Left lobe of liver (tissue), 2 donors: Measurements from ENCODE around the gene BAIAP2. TPM values are rescaled to one million over a fixed set of nuclear protein-coding genes. Genes with fewer than 3 reads are reported as not detected.

Source experiments
- ATAC-seq: fragments of 200-7000 bp; cut with Tn5 transposase; one replicate; pipeline ENCODE4 v1.9.1; 2020; ENCODE audit warnings: mild to moderate bottlenecking, moderate library complexity
- DNase-seq: peaks from one replicate; pipeline ENCODE4 v3.0.0-alpha.2; 2020; ENCODE audit warnings: low spot score
- total RNA-seq: library from RNA; stranded (reverse); gene quantifications from one replicate; pipeline ENCODE4 v1.2.1, GENCODE V29; 2021
- donor health status: DM: no; HTN: no; CAD: no; lungs with moderate emphysema.
- donor health status: DM: no; HTN: yes; CAD: no.

The BAIAP2 gene
- total RNA-seq, 1 donor from 2014 or later = 101 TPM

DNA sequence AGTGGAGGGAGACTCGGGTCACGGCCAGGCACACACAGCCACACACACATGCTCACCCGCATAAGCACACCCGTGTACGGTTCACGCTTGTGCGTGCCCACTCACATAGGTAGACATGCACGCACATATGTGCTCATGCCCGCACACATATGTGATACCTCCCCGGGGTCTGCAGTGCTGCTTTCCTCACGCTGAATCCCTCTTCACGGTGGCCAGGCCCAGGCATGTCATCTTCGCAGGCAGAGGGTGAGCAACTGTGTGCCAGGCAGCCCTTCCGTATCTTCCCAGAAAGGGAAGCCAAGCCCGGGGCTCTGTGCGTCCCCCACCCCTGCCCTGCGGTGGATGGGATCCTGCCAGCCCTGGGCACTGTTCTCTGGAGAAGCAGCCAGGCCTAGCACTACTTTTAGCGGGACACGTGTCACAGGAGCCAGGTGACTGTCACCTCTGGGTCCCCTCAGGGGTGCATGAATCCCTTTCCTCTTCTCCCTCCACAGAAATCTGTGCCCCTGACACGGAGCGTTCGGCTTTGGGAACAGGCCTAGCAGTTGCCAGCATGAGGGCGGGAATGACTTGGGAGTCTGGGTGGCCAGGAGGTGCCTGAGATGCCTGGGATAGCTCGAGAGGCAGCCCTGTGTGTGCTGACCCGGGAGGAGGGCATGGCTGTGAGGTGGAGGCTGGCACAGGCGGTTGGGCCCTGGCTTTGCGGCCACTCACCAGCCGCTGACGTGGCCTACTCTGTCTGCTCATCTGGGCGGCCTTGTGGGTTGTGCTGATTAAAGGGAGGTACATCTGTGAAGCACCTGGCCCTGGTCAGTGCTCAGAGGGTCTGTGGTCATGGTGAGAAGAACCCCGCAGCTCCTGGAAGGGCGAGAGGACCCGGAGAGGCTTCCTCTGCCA is 47.5 kb downstream of the BAIAP2 start:
- ATAC-seq (peak; percentile 63), DNase-seq (peak; percentile 89)

DNA sequence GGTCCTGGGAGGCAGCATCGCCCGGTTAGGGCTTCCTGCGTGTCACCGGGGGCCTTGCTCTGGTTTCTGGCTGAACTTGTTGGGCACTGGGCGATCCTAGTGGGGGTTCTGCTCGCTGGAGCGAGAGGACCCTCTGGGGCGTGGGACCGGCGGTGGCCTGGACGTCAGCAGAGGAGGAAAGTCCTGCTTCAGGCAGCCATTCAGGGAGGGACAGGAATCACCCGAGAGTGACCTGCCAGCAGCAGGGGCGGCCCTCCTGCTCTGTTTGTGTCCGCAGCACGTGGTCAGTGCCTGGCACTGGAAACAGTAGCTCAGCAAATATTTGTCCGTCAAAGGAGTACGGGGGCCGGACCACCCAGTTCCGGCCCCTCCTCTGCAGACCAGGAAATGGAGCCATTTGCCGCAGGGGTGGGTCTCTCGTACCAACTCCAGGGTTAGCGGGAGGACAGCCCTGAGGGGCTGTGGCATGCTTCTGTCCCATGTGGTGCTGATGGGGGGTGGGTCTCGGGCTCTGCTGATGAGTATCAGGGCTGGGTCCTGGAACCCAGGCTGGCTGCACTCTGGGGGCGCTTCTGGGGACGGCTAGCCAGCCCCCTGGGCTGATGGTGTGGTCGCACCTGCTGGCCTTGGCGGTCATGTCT is 48.3 kb downstream of the BAIAP2 start:
- ATAC-seq = peak; percentile 68

DNA sequence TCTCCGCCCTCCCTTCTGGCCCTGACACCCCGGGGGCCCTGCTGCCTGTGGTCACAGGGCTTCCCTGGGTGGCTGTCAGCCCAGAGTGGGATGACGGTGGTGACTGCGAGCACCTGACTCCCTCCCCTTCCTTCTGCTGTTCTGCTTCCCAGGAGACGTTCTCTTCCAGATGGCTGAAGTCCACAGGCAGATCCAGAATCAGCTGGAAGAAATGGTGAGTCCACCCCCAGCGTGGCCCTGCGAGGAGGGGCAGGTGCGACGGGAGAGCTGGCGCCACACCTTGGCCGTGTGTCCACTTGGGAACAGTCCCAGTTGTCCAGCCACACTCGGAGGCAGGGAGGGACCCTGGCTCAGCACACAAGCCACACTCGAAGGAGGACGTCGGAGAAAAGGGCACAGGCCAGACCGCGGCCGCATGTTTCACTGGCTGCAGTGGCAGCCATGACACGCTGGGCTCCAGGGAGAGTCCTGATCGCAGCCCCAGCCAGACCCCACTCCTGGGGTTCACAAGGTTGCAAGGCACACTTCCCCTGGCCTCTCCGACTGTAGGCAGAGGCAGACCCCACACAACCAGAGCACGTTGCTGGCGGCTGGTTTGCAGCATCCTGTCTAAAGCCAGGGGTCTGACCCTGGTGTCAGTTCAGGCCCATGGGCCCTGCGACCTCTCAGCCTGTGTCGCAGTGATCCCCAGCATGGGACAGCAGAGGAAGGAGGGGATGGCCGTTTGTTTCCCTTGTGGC is 49.9 kb downstream of the BAIAP2 start:
- peak; percentile 60 for ATAC-seq
- peak; percentile 95 for DNase-seq

More for the DNA sequence above, 48.3 kb downstream of the BAIAP2 start:
- DNase-seq = peak; percentile 96

DNA sequence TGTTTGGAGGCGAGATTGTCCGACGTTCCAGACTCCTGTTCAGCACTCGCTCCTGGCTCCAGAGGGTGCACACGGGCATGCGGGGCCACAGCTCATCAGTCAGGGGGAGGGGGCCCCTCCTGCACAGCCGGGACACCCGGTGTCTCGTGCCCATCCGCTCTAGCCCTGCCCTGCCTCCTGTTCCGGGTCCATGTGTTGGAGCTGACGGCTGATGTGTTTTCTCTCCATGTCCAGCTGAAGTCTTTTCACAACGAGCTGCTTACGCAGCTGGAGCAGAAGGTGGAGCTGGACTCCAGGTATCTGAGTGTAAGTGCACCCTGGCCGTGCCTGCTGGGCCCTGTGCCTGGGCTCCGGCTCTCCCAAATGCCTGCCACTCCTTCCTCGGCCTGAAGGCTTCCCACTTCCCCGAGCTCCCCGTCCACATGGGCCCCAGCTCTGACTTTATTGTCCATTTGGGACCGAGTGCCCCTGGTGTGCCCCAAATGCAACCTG is 50.5 kb downstream of the BAIAP2 start:
- no peak for ATAC-seq
- no peak for DNase-seq

DNA sequence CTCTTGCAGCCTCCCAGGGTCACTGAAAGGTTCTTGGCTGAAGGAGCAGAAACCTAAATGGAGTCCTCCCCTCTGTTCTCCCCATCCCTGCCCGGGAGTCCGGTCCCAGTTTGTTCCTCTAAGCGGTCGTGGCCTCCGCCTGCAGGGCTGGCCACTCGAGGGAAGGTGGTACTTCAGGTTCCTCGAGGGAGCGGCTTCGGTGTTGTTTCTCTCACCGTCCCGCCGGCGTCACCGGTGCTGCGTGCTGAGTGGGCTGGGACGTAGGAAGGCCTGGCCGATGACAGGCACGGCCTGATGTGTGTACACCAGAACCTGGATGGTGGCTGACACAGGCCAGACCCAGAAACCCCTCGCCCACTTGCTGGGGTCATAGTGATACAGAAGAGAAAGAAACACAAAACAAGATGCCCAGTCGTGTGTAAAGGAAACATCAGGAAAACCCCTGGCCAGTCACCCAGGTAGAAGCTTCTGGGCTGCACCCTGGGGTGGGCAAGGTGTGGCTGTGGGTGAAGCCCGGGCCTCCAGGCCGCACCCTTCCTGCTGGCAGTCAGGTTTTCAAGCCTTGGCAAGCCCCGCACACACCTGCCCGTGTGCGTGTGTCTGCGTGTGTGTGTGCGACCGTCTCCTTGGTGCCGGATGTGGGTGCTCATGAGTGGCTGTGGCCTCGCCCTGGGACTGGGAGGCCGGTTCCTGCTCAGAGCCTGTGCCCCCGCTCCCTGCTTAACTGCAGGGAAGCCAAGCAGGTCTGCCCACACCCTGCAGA is 52.0 kb downstream of the BAIAP2 start:
- ATAC-seq = no peak
- DNase-seq = no peak

DNA sequence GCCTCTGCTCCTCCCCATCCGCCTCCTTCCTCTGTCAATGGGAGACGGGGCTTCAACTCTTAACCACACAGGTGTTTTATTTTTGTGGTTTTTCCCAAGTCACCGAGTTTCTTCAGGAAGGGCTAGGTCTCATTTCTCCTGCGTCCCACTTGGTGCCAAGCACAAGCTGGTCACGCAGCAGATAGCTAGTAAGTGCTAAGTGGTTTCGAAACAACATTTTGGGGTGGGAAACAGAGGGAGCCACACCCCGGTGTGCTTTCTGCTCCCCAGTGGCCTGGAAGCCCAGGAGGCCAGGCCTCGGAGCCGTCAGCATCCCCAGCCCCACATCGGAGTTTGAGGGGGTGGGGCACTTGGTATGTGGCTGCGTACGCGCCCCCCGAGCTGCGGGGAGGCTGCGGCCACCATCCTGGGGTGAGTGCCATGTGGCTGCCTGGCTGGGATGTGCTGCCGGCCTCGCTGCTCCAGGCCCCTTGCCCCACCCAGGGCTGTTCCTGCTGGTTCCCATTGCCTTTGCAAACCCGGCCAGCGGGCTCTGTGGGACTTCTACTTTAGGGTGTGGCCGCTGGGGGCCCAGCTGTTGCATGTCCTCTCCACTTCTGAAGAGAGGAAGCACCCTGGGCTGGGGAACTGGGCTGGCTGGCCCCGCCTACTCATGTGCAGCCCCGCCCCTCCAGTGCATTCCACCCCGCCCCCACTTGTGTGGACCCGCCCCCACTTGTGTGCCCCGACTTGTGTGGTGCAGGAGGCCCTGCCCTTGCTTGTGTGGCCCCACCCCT is 55.6 kb downstream of the BAIAP2 start:
- ATAC-seq = peak; percentile 36
- DNase-seq = no peak

DNA sequence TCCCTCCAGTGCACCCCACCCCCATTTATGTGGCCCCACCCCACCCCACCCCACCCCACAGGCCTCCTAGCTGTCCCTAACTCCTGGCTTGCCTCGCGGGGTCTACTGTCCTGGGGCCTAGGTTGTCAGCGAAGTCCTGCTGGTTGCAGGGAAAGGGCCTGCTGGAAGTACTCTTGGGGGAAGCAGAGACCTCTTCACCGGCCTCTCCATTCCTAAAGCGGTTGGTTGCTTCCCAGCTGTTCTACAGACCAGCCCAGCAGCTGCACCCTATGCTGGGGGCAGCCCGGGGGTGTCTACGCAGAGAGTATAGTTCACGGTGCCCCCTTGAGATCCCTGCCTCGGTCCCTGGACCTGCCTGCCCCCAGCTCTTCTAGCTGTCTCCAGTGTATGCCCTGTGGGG is 56.2 kb downstream of the BAIAP2 start:
- ATAC-seq = no peak
- DNase-seq = no peak

DNA sequence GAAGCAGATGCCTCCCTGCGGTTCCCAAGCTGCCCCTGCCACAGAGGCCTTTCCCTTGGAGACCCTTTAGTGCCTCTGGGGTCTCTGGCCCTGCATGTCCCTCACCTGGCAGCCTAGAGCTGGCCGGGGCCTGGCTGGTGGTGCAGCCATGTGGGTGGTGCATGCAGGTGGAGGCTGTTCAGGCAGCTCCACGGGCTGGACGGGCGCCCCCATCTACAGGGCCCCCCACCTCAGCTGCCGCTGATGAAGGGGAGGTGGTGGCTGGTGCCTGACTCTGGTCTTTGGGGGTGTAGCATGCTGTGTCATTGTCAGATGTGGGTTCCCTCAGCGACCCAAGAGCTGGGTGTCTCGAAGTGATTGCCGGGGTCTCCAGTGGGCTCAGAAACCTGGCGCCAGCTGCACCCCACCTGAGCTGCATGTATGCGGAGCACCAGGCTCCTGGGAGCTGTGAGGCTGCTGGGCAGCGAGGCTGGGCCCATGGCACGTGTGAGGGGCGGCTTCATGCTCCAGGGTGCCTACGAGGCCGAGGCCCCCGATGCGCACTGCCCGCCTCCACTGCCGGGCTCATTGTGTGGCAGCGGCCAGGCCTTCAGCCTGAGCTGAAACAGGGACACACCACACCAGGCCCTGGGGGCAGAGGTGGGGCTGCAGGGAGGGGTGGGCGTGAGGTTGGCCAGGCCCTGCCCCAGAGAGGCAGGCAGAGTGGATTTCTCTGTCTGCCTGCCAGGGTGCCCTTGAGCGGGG is 57.0 kb downstream of the BAIAP2 start:
- no peak for DNase-seq
- no peak for ATAC-seq

DNA sequence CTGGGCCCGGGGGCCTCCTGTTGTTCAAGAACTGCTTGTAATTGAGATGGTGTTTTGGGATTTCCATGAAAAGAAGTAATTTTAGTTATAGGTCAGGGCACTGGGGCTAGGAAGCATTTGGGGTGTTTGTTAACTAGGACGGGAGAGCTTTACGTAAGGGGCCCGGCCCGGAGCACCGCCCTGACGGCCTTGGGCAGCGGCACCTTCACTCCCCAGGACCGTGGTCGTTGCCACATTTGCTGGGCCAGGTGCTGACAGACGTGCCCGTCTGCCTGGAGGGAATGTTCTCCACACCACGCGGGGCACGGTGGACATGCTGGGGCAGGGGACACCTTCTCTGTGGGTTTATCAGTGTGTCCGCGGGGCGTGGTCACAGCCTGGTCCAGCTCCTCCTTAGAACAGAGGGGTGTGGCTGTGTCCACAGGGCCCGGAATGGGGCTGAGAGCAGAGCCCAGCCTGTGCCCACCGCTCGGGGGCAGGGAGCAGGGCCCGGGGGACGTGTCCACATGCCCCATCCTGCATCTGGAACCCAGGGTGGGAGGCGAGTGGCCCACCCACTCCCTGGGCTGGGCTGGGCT is 57.7 kb downstream of the BAIAP2 start:
- DNase-seq (no peak), ATAC-seq (no peak)

DNA sequence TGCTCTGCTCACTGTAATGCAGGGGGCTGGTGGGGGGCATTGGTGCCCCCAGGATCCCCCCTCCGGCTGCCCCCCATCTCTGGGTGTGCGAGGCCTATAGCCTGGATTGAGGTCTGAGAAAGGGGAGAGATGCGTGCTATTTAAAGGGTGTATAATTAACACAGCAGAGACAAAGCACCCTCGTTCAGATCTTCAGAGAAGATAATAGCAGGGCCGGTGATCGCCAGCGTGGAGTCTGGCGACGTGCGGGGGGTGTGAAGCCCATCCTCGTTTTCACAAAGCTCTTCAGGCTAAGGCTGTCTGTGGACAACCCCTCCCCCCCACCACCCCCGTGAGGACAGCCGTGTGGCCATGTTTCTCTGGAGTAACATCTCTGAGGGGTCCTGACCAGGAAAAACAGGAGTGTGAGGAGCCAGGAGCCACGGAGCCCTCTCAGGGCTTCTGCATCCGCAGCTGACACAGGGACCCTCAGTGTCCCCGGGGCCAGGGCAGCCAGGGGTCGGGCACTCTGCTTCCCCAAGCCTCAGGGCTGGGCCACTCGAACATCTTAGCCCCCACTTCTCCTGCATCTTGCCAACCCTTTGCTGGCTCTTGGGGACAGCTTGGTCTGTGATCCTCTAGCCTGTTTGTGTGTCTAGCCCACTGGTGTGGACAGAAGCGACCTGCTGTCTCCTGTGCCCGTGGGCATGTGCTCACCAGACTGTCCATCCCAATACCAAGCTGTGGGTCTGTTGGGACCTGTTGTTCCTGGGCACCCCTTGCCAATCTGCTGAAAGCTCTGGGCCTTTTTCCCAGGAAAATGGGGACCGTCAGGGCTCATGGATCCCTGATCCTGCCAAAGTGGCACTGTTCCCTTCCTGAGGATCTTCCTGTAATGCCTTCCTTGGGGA is 58.9 kb downstream of the BAIAP2 start:
- no peak for ATAC-seq

DNA sequence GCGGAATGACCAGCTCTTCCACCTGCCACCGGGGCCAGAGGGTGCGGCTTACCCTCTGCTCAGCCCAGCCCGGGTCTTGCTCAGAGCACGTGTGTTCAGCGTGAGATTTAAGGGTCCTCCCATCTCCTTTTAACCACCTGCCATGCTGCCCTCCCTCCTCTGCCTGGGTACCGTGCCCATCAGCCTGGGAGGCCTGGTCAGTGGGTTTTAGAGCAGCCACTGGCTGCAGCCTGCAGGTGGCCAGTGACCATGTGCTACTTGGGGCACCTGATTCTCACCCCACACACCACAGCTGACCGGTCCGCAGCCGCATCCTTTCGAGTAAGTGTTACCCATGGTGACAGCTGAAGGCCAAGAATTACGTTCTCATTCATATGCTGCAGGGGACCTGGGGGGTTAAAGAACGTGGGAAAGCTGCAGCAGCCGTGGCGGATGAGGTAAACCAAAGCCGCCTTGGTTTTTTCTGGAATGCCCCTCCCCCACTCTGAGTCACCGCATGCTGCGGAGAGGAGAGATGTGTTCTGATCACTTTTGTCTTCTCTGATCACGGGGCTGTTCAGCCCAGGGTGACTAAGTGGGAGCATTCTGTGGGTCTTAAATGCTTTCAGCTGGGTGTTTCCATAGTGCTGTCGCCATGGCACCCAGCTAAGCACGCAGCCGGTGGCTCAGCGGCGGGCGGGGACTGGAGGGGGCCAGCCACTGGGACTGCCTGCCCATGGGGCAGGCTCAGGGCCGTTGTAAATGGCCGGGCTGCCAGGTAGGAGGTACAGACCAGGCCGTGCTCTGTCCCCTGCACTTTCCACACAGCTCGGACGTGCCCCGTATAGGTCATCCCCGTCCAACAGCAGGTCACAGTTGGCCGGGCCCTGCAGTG is 59.8 kb downstream of the BAIAP2 start:
- peak; percentile 66 for ATAC-seq
- DNase-seq = peak; percentile 79

More for the DNA sequence above, 58.9 kb downstream of the BAIAP2 start:
- DNase-seq = no peak

DNA sequence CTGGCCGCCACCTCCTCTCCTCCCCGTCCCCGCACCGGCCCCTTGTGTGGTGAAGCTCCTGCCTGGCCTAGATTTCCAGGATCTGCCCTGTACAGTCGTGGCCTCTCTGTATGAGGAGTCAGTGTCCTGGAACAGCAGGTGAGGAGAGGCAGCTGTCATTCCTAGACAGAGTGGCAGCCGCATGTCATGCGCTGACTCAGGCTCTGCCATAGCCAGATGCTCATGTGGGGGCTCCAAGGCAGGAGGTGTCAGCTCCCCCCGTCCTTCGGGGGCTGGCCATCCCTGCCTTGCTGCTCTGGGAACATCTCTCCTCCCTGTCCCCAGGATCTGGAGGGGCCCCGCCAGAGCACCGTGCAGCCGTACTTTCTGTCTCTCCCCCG is 60.4 kb downstream of the BAIAP2 start:
- no peak for DNase-seq
- ATAC-seq = no peak

DNA sequence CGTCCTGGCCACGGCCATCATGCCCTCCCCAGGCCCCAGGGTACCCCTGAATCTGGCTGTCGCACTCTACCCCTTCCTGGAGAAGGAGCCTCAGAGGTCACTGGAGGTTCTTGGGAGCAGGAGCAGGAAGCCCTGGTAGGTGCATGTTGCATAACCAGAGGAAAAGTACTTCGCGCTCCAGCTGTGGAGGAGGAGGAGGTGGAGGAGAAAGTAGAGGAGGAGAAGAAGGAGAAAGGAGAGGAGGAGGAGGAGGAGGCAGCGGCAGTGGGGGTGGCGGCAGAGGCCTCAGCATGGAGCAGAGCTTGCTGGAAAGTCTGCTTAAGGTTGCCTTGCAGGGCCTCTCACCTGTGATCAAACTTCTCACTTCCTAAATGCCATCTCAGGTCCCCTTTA is 61.8 kb downstream of the BAIAP2 start:
- ATAC-seq = no peak
- DNase-seq = no peak

DNA sequence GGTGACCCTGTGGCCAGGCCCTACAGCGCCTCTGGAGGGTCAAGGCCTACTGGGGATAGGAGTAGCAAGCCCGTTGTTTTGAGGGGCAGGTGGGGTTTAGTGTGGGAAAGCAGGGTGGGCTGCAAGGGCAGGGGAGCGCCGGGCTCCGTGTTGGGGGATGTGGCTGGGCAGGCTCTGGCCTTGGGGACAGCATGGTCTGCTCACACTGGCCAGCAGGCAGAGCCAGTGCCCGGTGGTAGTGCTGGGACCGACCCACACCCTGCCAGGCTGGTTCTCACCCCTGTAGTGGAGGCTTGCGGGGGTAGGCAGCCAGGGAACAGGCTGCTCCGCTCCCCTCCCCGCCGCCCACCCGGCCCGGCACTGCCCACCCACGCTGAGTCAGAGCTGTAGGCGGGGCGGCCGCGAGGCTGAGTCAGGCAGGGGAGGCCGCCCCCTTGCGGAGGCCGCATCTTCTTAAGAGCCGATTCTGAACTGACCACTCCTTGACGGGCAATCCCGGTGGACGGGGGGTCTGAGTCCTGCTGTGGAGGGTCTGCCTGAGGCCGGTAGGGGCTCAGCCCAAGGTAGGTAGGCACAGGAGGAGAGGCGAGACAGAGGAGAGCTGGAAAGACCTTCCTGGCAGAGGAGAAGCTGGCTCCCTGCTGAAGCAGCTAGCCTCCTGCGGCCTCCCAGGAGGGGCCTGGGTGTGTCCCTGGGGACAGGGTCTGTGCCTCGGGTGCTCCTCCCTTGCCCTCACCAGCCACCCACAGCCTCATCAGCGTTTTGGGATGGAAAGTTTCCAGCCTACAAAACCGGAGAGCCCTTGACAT is 62.4 kb downstream of the BAIAP2 start:
- ATAC-seq (peak; percentile 4), DNase-seq (no peak)

DNA sequence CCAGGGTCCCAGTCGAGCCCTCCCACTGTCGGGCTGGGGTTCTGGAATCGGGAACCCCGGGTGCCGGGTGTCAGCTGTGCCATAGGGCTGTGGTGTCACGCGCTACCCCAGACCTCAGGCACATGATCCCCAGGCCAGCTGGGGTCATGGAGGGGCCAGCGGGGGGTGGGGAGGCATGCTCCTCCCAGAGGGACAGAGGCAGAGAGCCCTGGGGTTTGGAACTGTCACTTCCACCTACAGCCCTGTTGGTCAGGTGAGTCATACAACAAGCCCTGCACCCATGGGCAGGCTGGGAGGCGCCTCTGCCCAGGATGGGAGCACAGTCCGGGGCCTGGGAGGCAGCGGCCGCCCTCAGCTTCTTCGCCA is 63.0 kb downstream of the BAIAP2 start:
- DNase-seq = no peak

DNA sequence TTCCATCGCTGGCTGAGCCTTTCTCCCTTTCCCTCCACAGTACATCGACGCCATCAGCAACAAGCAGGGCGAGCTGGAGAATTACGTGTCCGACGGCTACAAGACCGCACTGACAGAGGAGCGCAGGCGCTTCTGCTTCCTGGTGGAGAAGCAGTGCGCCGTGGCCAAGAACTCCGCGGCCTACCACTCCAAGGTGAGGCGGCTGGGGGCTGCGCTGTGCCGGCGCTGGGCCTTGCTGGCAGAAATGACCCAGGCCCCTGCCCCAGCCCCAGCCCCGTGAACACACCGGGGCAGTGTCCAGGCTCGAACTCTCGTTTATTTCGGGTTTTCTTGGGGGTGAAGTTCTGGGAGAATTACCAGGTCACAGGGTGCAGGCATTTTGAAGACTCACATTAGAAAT is 64.9 kb downstream of the BAIAP2 start:
- ATAC-seq (no peak), DNase-seq (no peak)

More for the DNA sequence above, 63.0 kb downstream of the BAIAP2 start:
- peak; percentile 8 for ATAC-seq
